Lower lobe of right lung (tissue), 2 donors: ENCODE measurements around the gene CASR. TPM values are rescaled to one million over a fixed set of nuclear protein-coding genes. Genes with fewer than 3 reads are reported as not detected.

ENCODE experiments used
- ATAC-seq, 2 donors: fragments of 200-7000 bp; cut with Tn5 transposase; one replicate each; pipeline ENCODE4 v1.9.1; 2020 to 2022; ENCODE audit warnings: mild to moderate bottlenecking in 2 of 2, moderate library complexity in 2 of 2
- DNase-seq: peaks from one replicate; pipeline ENCODE4 v3.0.0-alpha.2; 2020
- H3K27ac ChIP-seq: fragments of 200-600 bp; one replicate; pipeline ENCODE4 v1.8.0; 2022
- H3K27me3 ChIP-seq: fragments of 200-600 bp; one replicate; pipeline ENCODE4 v1.8.0; 2022; ENCODE audit warnings: low read depth
- H3K36me3 ChIP-seq: fragments of 200-600 bp; one replicate; pipeline ENCODE4 v1.8.0; 2022; ENCODE audit warnings: mild to moderate bottlenecking
- H3K4me1 ChIP-seq: fragments of 200-600 bp; one replicate; pipeline ENCODE4 v1.8.0; 2022
- H3K4me3 ChIP-seq: fragments of 200-600 bp; one replicate; pipeline ENCODE4 v1.8.0; 2022; ENCODE audit warnings: mild to moderate bottlenecking
- H3K9me3 ChIP-seq: fragments of 200-600 bp; one replicate; pipeline ENCODE4 v1.8.0; 2022
- CTCF ChIP-seq: fragments of 200-600 bp; IDR thresholded peaks from one replicate; pipeline ENCODE4 v1.8.0; 2022; ENCODE audit warnings: antibody characterized with exemption, mild to moderate bottlenecking
- intact Hi-C: fragments of 100-400 bp; cut with DNase I; formaldehyde crosslinking; loops from one replicate; pipeline ENCODE4 v1.11.0; 2022
- total RNA-seq: library from RNA; stranded (reverse); fragmentation: NEBNext Ultra II Directional; extraction: Animal tissue kit (Norgen Biotek cat#: 25700); gene quantifications from one replicate; pipeline ENCODE4 v1.2.1, GENCODE V29; 2021
- donor health status: DM: no; HTN: yes; CAD: no; lungs with severe emphysema.

The CASR gene
- total RNA-seq, 1 donor from 2014 or later, result not detected

GRCh38 chr3:122316368-122316767 lies 132.9 kb downstream of the CASR start:
- Histone ChIP-seq H3K4me3 (no peak overlapping the region), H3K9me3 (no peaks in the 10 kb centered on the region), H3K4me1 (no peaks in the 10 kb centered on the region), H3K27me3 (no peaks in the 10 kb centered on the region), H3K27ac (no peak overlapping the region), H3K36me3 (no peaks in the 10 kb centered on the region)
- intact Hi-C loops, result no loop called here
- TF ChIP-seq CTCF, result no peak
- no peak for DNase-seq
- ATAC-seq, result no peak

- Histone ChIP-seq H3K9me3 (no peaks in the 10 kb centered on the region), H3K36me3 (no peaks in the 10 kb centered on the region), H3K4me1 (no peaks in the 10 kb centered on the region), H3K27me3 (no peaks in the 10 kb centered on the region), H3K27ac (no peak overlapping the region), H3K4me3 (no peak overlapping the region)
- no peak for DNase-seq
- TF ChIP-seq CTCF, result no peak
- intact Hi-C loops, result no loop called here
- ATAC-seq, result no peak
Measured at GRCh38 chr3:122318620-122319019, 135.2 kb downstream of the CASR start.

- ATAC-seq (no peak), DNase-seq (no peak)
- intact Hi-C loops, result no loop called here
- Histone ChIP-seq H3K36me3 (no peaks in the 10 kb centered on the region), H3K27ac (no peak overlapping the region), H3K4me1 (no peaks in the 10 kb centered on the region), H3K4me3 (no peak overlapping the region), H3K9me3 (no peaks in the 10 kb centered on the region), H3K27me3 (no peaks in the 10 kb centered on the region)
- no peak for TF ChIP-seq CTCF
Measured at GRCh38 chr3:122322095-122323075, 138.9 kb downstream of the CASR start.

GRCh38 chr3:122324871-122325323 lies 141.4 kb downstream of the CASR start, which contains the start of gene CSTA:
Gene CSTA, plus strand, starts transcription at chr3:122325248. Its CDS starts 45 bp downstream, at chr3:122325293.
- H3K9me3 ChIP-seq, result no peaks in the 10 kb centered on the region
- peak within 1 kb of the TSS; percentile 43 for H3K4me3 ChIP-seq
- intact Hi-C loops, result no loop called here
- ATAC-seq (peak in 1 of 2 donors; percentile 31), DNase-seq (no peak)
- H3K4me1 ChIP-seq, result no peaks in the 10 kb centered on the region
- TF ChIP-seq CTCF, result no peak
- no peaks in the 10 kb centered on the region for H3K36me3 ChIP-seq
- H3K27me3 ChIP-seq, result no peaks in the 10 kb centered on the region
- peak within 1 kb of the TSS; percentile 25 for H3K27ac ChIP-seq

- intact Hi-C loops, result no loop called here
- DNase-seq (no peak), ATAC-seq (no peak)
- Histone ChIP-seq H3K36me3 (no peaks in the 10 kb centered on the region), H3K27me3 (no peaks in the 10 kb centered on the region), H3K9me3 (no peaks in the 10 kb centered on the region), H3K27ac (no peak overlapping the region), H3K4me1 (no peaks in the 10 kb centered on the region), H3K4me3 (peak overlapping the region; percentile 43)
- TF ChIP-seq CTCF, result no peak
Measured at GRCh38 chr3:122325769-122326168, 142.3 kb downstream of the CASR start.
